ENCODE measurements around the gene KIRREL3.

DNA sequence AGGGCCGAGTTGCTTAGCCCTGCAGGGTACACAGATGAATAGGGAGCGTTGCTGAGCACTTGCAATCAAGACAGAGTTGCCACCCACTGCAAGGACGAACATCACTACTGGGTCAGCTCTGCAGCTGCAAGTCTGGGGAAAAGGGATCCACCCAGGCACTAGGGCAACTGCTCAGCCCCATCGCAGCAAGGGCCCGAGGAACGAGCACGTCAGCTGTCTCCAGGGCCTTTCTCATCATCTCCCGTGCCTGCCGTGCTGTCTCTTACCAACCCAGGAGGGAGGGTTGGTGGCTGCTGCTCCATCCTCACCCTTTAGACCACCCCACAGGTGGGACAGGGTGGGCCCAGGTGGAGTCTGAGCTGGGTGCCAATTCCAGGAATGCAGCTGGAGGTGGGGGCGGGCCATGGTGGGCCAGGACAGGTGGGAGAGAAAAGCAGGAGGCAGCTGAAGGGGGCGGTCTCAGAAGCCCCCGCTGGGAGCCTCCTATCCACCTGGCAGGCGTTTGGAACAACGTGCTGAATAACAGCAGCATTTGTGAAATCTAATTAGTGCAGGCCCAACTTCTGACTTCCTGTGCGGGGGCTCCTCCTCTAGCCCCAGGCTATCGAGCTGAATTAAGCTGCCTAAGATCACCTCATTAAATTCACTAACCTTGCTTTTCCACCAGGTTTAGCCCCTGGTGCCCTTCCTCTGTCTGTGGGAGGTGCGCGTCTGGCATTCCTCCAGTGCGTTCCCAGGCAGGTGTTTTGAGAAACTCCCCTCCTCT, 392.6 kb downstream of the KIRREL3 start:
- TF ChIP-seq, protein P1, sequence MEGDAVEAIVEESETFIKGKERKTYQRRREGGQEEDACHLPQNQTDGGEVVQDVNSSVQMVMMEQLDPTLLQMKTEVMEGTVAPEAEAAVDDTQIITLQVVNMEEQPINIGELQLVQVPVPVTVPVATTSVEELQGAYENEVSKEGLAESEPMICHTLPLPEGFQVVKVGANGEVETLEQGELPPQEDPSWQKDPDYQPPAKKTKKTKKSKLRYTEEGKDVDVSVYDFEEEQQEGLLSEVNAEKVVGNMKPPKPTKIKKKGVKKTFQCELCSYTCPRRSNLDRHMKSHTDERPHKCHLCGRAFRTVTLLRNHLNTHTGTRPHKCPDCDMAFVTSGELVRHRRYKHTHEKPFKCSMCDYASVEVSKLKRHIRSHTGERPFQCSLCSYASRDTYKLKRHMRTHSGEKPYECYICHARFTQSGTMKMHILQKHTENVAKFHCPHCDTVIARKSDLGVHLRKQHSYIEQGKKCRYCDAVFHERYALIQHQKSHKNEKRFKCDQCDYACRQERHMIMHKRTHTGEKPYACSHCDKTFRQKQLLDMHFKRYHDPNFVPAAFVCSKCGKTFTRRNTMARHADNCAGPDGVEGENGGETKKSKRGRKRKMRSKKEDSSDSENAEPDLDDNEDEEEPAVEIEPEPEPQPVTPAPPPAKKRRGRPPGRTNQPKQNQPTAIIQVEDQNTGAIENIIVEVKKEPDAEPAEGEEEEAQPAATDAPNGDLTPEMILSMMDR (IDR thresholded peaks at IDR 0.05), result no peak
- TF ChIP-seq POLR2A (IDR thresholded peaks at IDR 0.05), result no peak
- no peak for TF ChIP-seq POLR2AphosphoS5 (IDR thresholded peaks at IDR 0.05)
